Measurements from ENCODE around the gene PCBP3. TPM values are rescaled to one million over a fixed set of nuclear protein-coding genes. Genes with fewer than 3 reads are reported as not detected.
"Not testable (repeated sequence)": the region's sequence is repeated elsewhere in the genome, so short reads cannot be mapped to it uniquely, and the experiment has no call there.

Gene PCBP3
- total RNA-seq, 1 donor from 2014 or later: 72.7 TPM

DNA sequence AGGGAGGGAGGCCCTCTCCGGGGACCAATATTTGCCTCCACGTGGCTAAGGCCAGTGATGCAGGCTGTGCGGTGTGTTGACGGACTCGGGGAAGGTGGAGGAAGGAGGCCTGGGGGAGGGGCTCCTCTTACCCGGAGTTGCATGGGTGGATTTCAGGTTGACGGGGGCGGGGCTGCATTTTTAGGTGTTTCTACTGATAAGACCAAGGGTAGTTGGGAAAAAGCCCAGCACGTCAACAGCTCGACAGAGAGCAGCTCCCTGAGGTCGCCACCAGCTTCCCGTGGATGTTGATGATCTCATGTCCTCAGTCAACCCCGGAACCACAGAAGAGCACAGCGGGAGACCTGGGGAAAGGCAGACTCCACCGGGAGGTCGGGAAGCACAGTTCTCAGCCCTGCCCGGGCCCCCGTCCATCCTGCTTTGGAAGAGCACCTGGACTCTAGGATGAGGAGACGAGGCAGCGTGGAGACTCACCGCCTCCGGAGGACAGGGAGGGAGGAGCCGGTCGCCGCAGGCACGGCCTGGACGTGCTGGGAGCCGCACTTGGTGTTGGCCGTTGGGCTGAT lies 305.1 kb downstream of the PCBP3 start:
- DNase-seq: no peak
- Mint-ChIP-seq H3K4me1 (ENCODE audit: low read depth, unreplicated experiment) (peaks cover 3% of the 10 kb centered on the region), H3K4me3 (ENCODE audit: unreplicated experiment) (no peak overlapping the region), H3K27me3 (ENCODE audit: unreplicated experiment) (no peaks in the 10 kb centered on the region), H3K36me3 (ENCODE audit: unreplicated experiment) (peaks cover 22% of the 10 kb centered on the region), H3K27ac (ENCODE audit: unreplicated experiment) (no peak overlapping the region), H3K9me3 (ENCODE audit: unreplicated experiment) (peaks cover 13% of the 10 kb centered on the region)
- TF ChIP-seq, protein P1, sequence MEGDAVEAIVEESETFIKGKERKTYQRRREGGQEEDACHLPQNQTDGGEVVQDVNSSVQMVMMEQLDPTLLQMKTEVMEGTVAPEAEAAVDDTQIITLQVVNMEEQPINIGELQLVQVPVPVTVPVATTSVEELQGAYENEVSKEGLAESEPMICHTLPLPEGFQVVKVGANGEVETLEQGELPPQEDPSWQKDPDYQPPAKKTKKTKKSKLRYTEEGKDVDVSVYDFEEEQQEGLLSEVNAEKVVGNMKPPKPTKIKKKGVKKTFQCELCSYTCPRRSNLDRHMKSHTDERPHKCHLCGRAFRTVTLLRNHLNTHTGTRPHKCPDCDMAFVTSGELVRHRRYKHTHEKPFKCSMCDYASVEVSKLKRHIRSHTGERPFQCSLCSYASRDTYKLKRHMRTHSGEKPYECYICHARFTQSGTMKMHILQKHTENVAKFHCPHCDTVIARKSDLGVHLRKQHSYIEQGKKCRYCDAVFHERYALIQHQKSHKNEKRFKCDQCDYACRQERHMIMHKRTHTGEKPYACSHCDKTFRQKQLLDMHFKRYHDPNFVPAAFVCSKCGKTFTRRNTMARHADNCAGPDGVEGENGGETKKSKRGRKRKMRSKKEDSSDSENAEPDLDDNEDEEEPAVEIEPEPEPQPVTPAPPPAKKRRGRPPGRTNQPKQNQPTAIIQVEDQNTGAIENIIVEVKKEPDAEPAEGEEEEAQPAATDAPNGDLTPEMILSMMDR (IDR thresholded peaks at IDR 0.05; ENCODE audit: partially characterized antibody, unreplicated experiment): no peak

DNA sequence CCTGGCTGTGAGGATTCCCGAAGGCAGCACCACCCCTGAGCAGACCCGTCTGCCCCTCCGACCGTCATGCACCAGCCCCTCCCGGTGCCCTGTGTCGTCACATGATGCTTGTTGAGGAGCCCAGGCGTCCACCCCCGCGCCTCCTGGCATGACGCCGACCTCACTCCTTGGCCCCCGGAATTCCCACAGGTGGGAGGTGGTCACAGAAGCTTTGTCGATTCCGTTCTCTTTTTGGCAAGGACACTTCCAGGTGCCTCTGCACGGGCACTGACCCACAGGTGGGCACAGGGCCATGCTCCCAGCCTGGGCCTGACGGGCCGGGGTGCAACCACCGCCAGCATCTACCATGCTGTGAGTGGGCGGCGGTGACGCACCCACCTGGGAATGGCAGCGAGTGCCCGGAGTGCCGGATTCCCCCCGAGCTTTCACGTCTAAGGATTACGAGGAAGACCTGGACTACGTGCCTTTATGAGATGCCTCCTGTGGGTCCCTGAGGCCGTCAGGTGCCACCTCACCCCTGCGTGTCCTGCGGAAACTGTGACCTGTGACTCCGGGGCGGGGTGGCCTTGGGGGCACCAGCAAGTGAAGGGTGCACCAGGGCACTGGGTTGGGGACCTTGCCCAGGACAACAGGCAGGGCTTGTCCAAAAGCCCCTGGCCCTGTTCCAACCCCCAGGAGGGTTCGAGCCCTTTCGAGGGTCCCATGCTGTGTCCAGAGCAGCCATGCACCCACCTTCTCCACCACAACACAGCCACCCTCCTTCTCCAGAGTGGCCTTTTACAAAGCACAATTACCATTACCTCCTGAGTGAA lies 306.6 kb downstream of the PCBP3 start:
- TF ChIP-seq, protein P1 (IDR thresholded peaks at IDR 0.05; ENCODE audit: partially characterized antibody, unreplicated experiment): no peak
- Mint-ChIP-seq H3K36me3 (ENCODE audit: unreplicated experiment) (peaks cover 22% of the 10 kb centered on the region), H3K4me3 (ENCODE audit: unreplicated experiment) (no peak overlapping the region), H3K27ac (ENCODE audit: unreplicated experiment) (no peak overlapping the region), H3K4me1 (ENCODE audit: low read depth, unreplicated experiment) (peaks cover 3% of the 10 kb centered on the region), H3K27me3 (ENCODE audit: unreplicated experiment) (no peaks in the 10 kb centered on the region), H3K9me3 (ENCODE audit: unreplicated experiment) (peaks cover 13% of the 10 kb centered on the region)
- no peak for DNase-seq

DNA sequence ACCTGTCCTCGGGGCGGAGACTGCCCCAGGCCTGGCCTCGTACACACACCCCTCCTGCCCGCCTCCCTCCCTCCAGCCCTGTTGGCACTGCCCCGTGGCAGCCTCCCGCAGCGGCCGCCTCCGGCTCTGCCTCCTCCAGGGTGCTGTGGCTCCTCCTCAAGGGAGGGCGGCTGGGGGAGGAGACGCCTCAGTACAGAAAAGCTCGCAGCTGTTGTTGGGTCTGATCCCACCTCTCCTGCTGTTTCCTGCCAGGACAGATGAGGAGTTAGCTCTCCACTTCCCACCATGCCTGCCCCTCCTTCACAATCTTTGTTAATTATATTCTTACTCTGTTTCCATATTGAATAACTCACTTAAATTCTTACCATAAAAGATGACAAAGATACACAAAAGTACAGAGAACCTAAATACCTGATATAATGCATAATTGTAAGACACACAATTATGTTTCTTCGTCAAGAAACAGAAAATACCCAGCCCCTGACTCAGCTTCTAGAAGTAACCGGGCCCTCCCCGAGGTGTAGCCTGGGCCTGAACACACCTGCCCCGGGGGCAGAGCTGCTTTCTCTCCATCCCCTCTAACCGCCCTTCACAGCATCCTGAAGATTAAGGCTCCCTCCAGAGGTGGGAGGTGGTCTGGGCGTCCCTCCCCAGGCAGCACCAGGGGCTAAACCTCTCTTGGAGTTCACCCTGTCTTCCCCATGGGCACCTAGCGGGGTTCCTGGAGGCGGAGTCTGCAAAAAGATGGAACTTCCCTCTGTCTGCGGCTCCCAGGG lies 307.4 kb downstream of the PCBP3 start:
- H3K4me1 Mint-ChIP-seq (ENCODE audit: low read depth, unreplicated experiment): peaks cover 3% of the 10 kb centered on the region
- H3K27me3 Mint-ChIP-seq (ENCODE audit: unreplicated experiment): no peaks in the 10 kb centered on the region
- peaks cover 23% of the 10 kb centered on the region for H3K36me3 Mint-ChIP-seq (ENCODE audit: unreplicated experiment)
- no peak for DNase-seq
- H3K27ac Mint-ChIP-seq (ENCODE audit: unreplicated experiment): no peak overlapping the region
- TF ChIP-seq, protein P1 (IDR thresholded peaks at IDR 0.05; ENCODE audit: partially characterized antibody, unreplicated experiment): no peak
- H3K4me3 Mint-ChIP-seq (ENCODE audit: unreplicated experiment): no peak overlapping the region
- H3K9me3 Mint-ChIP-seq (ENCODE audit: unreplicated experiment): peaks cover 12% of the 10 kb centered on the region

DNA sequence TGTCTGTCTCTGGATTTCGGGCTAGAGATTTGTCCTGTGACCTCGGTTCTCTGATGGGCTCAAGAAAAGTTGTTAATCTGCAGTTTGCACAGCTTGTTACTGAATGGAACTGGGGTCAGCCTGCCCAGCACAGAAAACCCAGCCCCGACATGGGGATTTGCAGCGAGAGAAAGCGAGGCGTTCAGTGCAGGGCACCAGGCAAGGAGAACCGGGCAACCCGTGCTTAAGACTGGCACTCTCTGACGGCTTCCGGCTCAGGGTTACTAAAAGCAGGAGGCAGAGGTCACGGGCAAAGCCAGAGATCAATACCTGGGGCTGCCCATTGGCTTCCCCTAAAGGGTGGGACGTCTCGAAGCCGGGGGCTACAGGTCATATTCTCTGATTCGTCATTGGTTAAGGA lies 308.2 kb downstream of the PCBP3 start:
- Mint-ChIP-seq H3K36me3 (ENCODE audit: unreplicated experiment) (peaks cover 25% of the 10 kb centered on the region), H3K4me3 (ENCODE audit: unreplicated experiment) (no peak overlapping the region), H3K27me3 (ENCODE audit: unreplicated experiment) (no peaks in the 10 kb centered on the region), H3K27ac (ENCODE audit: unreplicated experiment) (no peak overlapping the region), H3K4me1 (ENCODE audit: low read depth, unreplicated experiment) (peaks cover 3% of the 10 kb centered on the region), H3K9me3 (ENCODE audit: unreplicated experiment) (peaks cover 9% of the 10 kb centered on the region)
- DNase-seq: no peak
- TF ChIP-seq, protein P1 (IDR thresholded peaks at IDR 0.05; ENCODE audit: partially characterized antibody, unreplicated experiment): no peak

DNA sequence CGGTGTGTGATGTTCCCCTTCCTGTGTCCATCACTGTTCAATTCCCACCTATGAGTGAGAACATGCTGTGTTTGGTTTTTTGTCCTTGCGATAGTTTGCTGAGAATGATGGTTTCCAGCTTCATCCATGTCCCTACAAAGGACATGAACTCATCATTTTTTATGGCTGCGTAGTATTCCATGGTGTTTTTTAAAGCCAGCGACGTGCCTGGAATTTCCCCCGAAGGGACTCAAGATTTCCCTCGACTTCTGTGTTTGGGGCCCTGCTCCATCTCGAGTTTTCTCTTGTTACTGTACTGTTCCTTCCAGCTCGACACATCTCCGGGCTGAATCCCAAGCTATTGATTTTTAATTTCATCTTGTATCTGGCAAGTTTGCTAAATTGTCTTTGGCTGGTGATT lies 309.0 kb downstream of the PCBP3 start:
- peaks cover 29% of the 10 kb centered on the region for H3K36me3 Mint-ChIP-seq (ENCODE audit: unreplicated experiment)
- not testable (repeated sequence) for H3K27me3 Mint-ChIP-seq (ENCODE audit: unreplicated experiment); H3K9me3 Mint-ChIP-seq (ENCODE audit: unreplicated experiment); DNase-seq; H3K27ac Mint-ChIP-seq (ENCODE audit: unreplicated experiment); H3K4me3 Mint-ChIP-seq (ENCODE audit: unreplicated experiment); H3K4me1 Mint-ChIP-seq (ENCODE audit: low read depth, unreplicated experiment)
